BLaER1 (cell line): Measurements from ENCODE around the gene TATDN3.
A peak's percentile ranks its signal among the peaks of the same experiment; 100 is the strongest.
"Not testable (repeated sequence)": the region's sequence is repeated elsewhere in the genome, so short reads cannot be mapped to it uniquely, and the experiment has no call there.

Source experiments
- H3K27ac ChIP-seq: shearing (Covaris generic); formaldehyde crosslinking; 2 replicates; pipeline ENCODE4 v1.8.1; 2022
- H3K27me3 ChIP-seq: shearing (Covaris generic); formaldehyde crosslinking; 2 replicates; pipeline ENCODE4 v1.8.1; 2022
- H3K36me3 ChIP-seq: shearing (Covaris generic); formaldehyde crosslinking; 2 replicates; pipeline ENCODE4 v1.8.1; 2022
- H3K4me1 ChIP-seq: shearing (Covaris generic); formaldehyde crosslinking; 2 replicates; pipeline ENCODE4 v1.8.1; 2022
- H3K4me2 ChIP-seq: shearing (Covaris generic); formaldehyde crosslinking; 2 replicates; pipeline ENCODE4 v1.8.1; 2022
- H3K4me3 ChIP-seq: shearing (Covaris generic); formaldehyde crosslinking; 2 replicates; pipeline ENCODE4 v1.8.1; 2022
- H3K9ac ChIP-seq: shearing (Covaris generic); formaldehyde crosslinking; 2 replicates; pipeline ENCODE4 v1.8.1; 2022
- H3K9me3 ChIP-seq: shearing (Covaris generic); formaldehyde crosslinking; 2 replicates; pipeline ENCODE4 v1.8.1; 2022
- H4K20me1 ChIP-seq: shearing (Covaris generic); formaldehyde crosslinking; 2 replicates; pipeline ENCODE4 v1.8.1; 2022
- Cebpa-rat ChIP-seq: shearing (Covaris generic); IDR thresholded peaks from 2 replicates; pipeline ENCODE4 v1.8.1; 2022

The TATDN3 gene

GRCh38 chr1:212774584-212774983 is 17.1 kb upstream of the TATDN3 start:
- Histone ChIP-seq H3K4me2 (no peak overlapping the region), H3K9me3 (peaks cover 30% of the 10 kb centered on the region), H3K4me1 (no peaks in the 10 kb centered on the region), H3K4me3 (no peak overlapping the region), H4K20me1 (no peaks in the 10 kb centered on the region), H3K27me3 (no peaks in the 10 kb centered on the region), H3K36me3 (peaks cover 56% of the 10 kb centered on the region), H3K9ac (no peak overlapping the region), H3K27ac (no peak overlapping the region)
- TF ChIP-seq Cebpa-rat = no peak

- H3K4me3 ChIP-seq = no peak overlapping the region
- H3K36me3 ChIP-seq = peaks cover 52% of the 10 kb centered on the region
- no peak overlapping the region for H3K9ac ChIP-seq
- H3K27ac ChIP-seq = no peak overlapping the region
- no peak overlapping the region for H3K4me2 ChIP-seq
- no peak for TF ChIP-seq Cebpa-rat
- no peaks in the 10 kb centered on the region for H3K4me1 ChIP-seq
- H4K20me1 ChIP-seq = no peaks in the 10 kb centered on the region
- peaks cover 24% of the 10 kb centered on the region for H3K9me3 ChIP-seq
- no peaks in the 10 kb centered on the region for H3K27me3 ChIP-seq
Measured at GRCh38 chr1:212775241-212775640, 16.5 kb upstream of the TATDN3 start.

- Histone ChIP-seq H3K36me3 (peaks cover 52% of the 10 kb centered on the region), H4K20me1 (no peaks in the 10 kb centered on the region), H3K9ac (no peak overlapping the region), H3K27me3 (no peaks in the 10 kb centered on the region), H3K4me1 (no peaks in the 10 kb centered on the region), H3K4me2 (no peak overlapping the region), H3K4me3 (no peak overlapping the region), H3K27ac (no peak overlapping the region), H3K9me3 (peaks cover 6% of the 10 kb centered on the region)
- no peak for TF ChIP-seq Cebpa-rat
Measured at GRCh38 chr1:212777151-212777550, 14.5 kb upstream of the TATDN3 start.

- not testable (repeated sequence) for H3K4me1 ChIP-seq
Measured at GRCh38 chr1:212779086-212779485, 12.6 kb upstream of the TATDN3 start.

GRCh38 chr1:212780759-212781158 is 10.9 kb upstream of the TATDN3 start:
- Histone ChIP-seq H4K20me1 (peaks cover 12% of the 10 kb centered on the region; the same call in 1 of the 2 replicates), H3K4me2 (no peak overlapping the region), H3K9ac (no peak overlapping the region), H3K36me3 (peaks cover 68% of the 10 kb centered on the region), H3K9me3 (no peaks in the 10 kb centered on the region), H3K4me1 (no peaks in the 10 kb centered on the region), H3K4me3 (no peak overlapping the region), H3K27ac (no peak overlapping the region), H3K27me3 (no peaks in the 10 kb centered on the region)
- TF ChIP-seq Cebpa-rat = no peak

More at GRCh38 chr1:212779086-212779485, 12.6 kb upstream of the TATDN3 start:
- not testable (repeated sequence) for H3K9me3 ChIP-seq, H3K27ac ChIP-seq, H3K27me3 ChIP-seq, H3K4me2 ChIP-seq, H3K9ac ChIP-seq, H3K4me3 ChIP-seq
- Histone ChIP-seq H4K20me1 (peaks cover 12% of the 10 kb centered on the region; the same call in 1 of the 2 replicates), H3K36me3 (peaks cover 59% of the 10 kb centered on the region)

- Histone ChIP-seq H3K4me1 (no peaks in the 10 kb centered on the region), H3K4me3 (no peak overlapping the region), H3K36me3 (peaks cover 68% of the 10 kb centered on the region), H4K20me1 (peaks cover 12% of the 10 kb centered on the region; the same call in 1 of the 2 replicates), H3K9me3 (no peaks in the 10 kb centered on the region), H3K9ac (no peak overlapping the region), H3K27me3 (no peaks in the 10 kb centered on the region), H3K4me2 (no peak overlapping the region), H3K27ac (no peak overlapping the region)
- TF ChIP-seq Cebpa-rat = no peak
Measured at GRCh38 chr1:212781225-212781624, 10.5 kb upstream of the TATDN3 start.

GRCh38 chr1:212782422-212783154 is 9.1 kb upstream of the TATDN3 start:
- H3K4me2 ChIP-seq = no peak overlapping the region
- H3K27me3 ChIP-seq = no peaks in the 10 kb centered on the region
- peaks cover 12% of the 10 kb centered on the region; the same call in 1 of the 2 replicates for H4K20me1 ChIP-seq
- no peaks in the 10 kb centered on the region for H3K4me1 ChIP-seq
- no peak overlapping the region for H3K9ac ChIP-seq
- peaks cover 69% of the 10 kb centered on the region for H3K36me3 ChIP-seq
- no peak overlapping the region for H3K4me3 ChIP-seq
- TF ChIP-seq Cebpa-rat = no peak
- H3K9me3 ChIP-seq = no peaks in the 10 kb centered on the region
- no peak overlapping the region for H3K27ac ChIP-seq

GRCh38 chr1:212783976-212784375 is 7.7 kb upstream of the TATDN3 start:
- H3K27me3 ChIP-seq = no peaks in the 10 kb centered on the region
- H3K4me3 ChIP-seq = no peak overlapping the region
- H4K20me1 ChIP-seq = peaks cover 20% of the 10 kb centered on the region
- TF ChIP-seq Cebpa-rat = no peak
- peaks cover 69% of the 10 kb centered on the region for H3K36me3 ChIP-seq
- H3K27ac ChIP-seq = no peak overlapping the region
- no peak overlapping the region for H3K4me2 ChIP-seq
- no peaks in the 10 kb centered on the region for H3K9me3 ChIP-seq
- peaks cover 3% of the 10 kb centered on the region for H3K4me1 ChIP-seq
- H3K9ac ChIP-seq = no peak overlapping the region

GRCh38 chr1:212785871-212786270 is 5.8 kb upstream of the TATDN3 start:
- H3K27ac ChIP-seq = no peak overlapping the region
- peaks cover 64% of the 10 kb centered on the region for H3K36me3 ChIP-seq
- no peaks in the 10 kb centered on the region for H3K9me3 ChIP-seq
- H4K20me1 ChIP-seq = peaks cover 20% of the 10 kb centered on the region
- no peak overlapping the region for H3K4me2 ChIP-seq
- H3K27me3 ChIP-seq = no peaks in the 10 kb centered on the region
- TF ChIP-seq Cebpa-rat = no peak
- H3K4me3 ChIP-seq = no peak overlapping the region
- peaks cover 22% of the 10 kb centered on the region for H3K4me1 ChIP-seq
- H3K9ac ChIP-seq = no peak overlapping the region

- Histone ChIP-seq H3K4me3 (peak overlapping the region; percentile 86), H3K9ac (peak overlapping the region; percentile 94), H3K27ac (peak overlapping the region; percentile 92), H3K36me3 (peaks cover 24% of the 10 kb centered on the region), H3K4me1 (peaks cover 56% of the 10 kb centered on the region), H4K20me1 (peaks cover 8% of the 10 kb centered on the region; the same call in 1 of the 2 replicates), H3K9me3 (no peaks in the 10 kb centered on the region), H3K4me2 (peak overlapping the region; percentile 92), H3K27me3 (no peaks in the 10 kb centered on the region)
- no peak for TF ChIP-seq Cebpa-rat
Measured at GRCh38 chr1:212791261-212791675, 426 bp upstream of the TATDN3 start.
